Heart left ventricle (tissue), 16 donors: Measurements from ENCODE around the gene RXFP4. TPM values are rescaled to one million over a fixed set of nuclear protein-coding genes. Genes with fewer than 3 reads are reported as not detected.

Experiments
- ATAC-seq, 4 donors: fragments of 200-7000 bp; cut with Tn5 transposase; one replicate each; pipeline ENCODE4 v1.9.1; 2020 to 2022; ENCODE audit warnings: moderate library complexity in 4 of 4, mild to moderate bottlenecking in 3 of 4, moderate number of reproducible peaks in 1 of 4
- DNase-seq, 5 donors: peaks; one replicate each; pipeline ENCODE4 v3.0.0-alpha.2; 2020
- H3K27ac ChIP-seq, 12 donors: fragments of 200-600 bp; sonication (generic) in 4 of 12; one replicate each; pipeline versions ENCODE4 v1.5.0 to v1.8.0; 2016 to 2022; ENCODE audit warnings: mild to moderate bottlenecking in 2 of 12
- H3K27me3 ChIP-seq, 9 donors: fragments of 200-600 bp; sonication (generic) in 2 of 9; one replicate each; pipeline versions ENCODE4 v1.5.1 to v1.8.0; 2016 to 2022; ENCODE audit warnings: mild to moderate bottlenecking in 3 of 9
- H3K36me3 ChIP-seq, 9 donors: fragments of 200-600 bp; sonication (generic) in 2 of 9; one replicate each; pipeline versions ENCODE4 v1.5.0 to v1.8.0; 2018 to 2022; ENCODE audit warnings: mild to moderate bottlenecking in 2 of 9
- H3K4me1 ChIP-seq, 12 donors: fragments of 200-600 bp; sonication (generic) in 4 of 12; one replicate each; pipeline versions ENCODE4 v1.5.0 to v1.8.0; 2016 to 2022; ENCODE audit warnings: mild to moderate bottlenecking in 3 of 12
- H3K4me3 ChIP-seq, 12 donors: fragments of 200-600 bp; sonication (generic) in 4 of 12; one replicate each; pipeline versions ENCODE4 v1.5.0 to v1.8.0; 2017 to 2022; ENCODE audit warnings: mild to moderate bottlenecking in 9 of 12, moderate library complexity in 4 of 12
- H3K9me3 ChIP-seq, 12 donors: fragments of 200-600 bp; sonication (generic) in 4 of 12; one replicate each; pipeline versions ENCODE4 v1.5.0 to v1.8.0; 2016 to 2022; ENCODE audit warnings: mild to moderate bottlenecking in 1 of 12
- POLR2A ChIP-seq, 2 donors: fragments of 450-650 bp; IDR thresholded peaks; one replicate each; pipeline ENCODE4 v1.6.1; 2017; ENCODE audit warnings: antibody characterized with exemption in 2 of 2, mild to moderate bottlenecking in 2 of 2, moderate library complexity in 2 of 2
- WGBS, 4 donors: extraction: QIAGEN DNeasy Blood & Tissue Kit in 2 of 4; methylation state at CpG; one replicate each; pipeline versions ENCODE4 v1.1.5 to v1.1.7; 2013 to 2018; 5-methylcytosine and 5-hydroxymethylcytosine counted together
- intact Hi-C, 10 donors: fragments of 100-400 bp; cut with DNase I; formaldehyde crosslinking; loops; one replicate each; pipeline versions ENCODE4 v1.11.1 to v1.14.2; 2022
- polyA plus RNA-seq, 2 donors: library from polyadenylated mRNA; stranded (reverse); fragments of 200-250 nt; gene quantifications; one replicate each; pipeline ENCODE4 v1.2.3, GENCODE V29; 2013
- total RNA-seq, 9 donors: library from RNA; depleted of rRNA in 2 of 9; stranded (reverse); fragments of >200 nt in 2 of 9; fragmentation: NEBNext Ultra II Directional in 3 of 9; extraction: Animal tissue kit (Norgen Biotek cat#: 25700) in 3 of 9; gene quantifications; one replicate each; pipeline versions ENCODE4 v1.1.0 to v1.2.4, GENCODE V29; 2016 to 2023
- TF ChIP-seq, protein P1 (sequence below), 12 donors: fragments of 200-600 bp; sonication (generic) in 4 of 12; IDR thresholded peaks; one replicate each; pipeline versions ENCODE4 v1.5.0 to v1.8.0; 2018 to 2022; ENCODE audit warnings: antibody characterized with exemption in 12 of 12, mild to moderate bottlenecking in 5 of 12
- donor health status: ischemic (EF 13 %, LVEDD 7.1; RV severe dilation, severe dysfunction).
- donor health status: healthy with polysubstance abuse.
- donor health status: DM: no; HTN: yes; CAD: no.
- donor health status: DM: no; HTN: no; CAD: no.
- donor health status: ischemic (EF 25% LVEDD 6.9; RV normal size, moderate dysfunction).
- donor health status: ischemic (EF 25% LVEDD 5.7; RV mildly dilated, moderate dysfunction).
- donor health status: healthy.
- donor health status: DM: yes; HTN: yes; CAD: no.
- donor health status: ischemic (EF 35%, LVEDD 5.7; RV mildly dilated, moderate dysfunction).
- donor health status: nonischemic (EF 11% LVEDD 7.7; RV severe dilation, severe dysfunction).
- donor health status: DM: yes; HTN: yes; CAD: no.
- donor health status: PGD.
- donor health status: ischemic (EF 29% LVEDD 5.4; RV normal size, mild dysfunction).
- donor health status: nonischemic (EF 23%, LVEDD 6.1; RV moderate dilation, normal function).

The RXFP4 gene
- total and polyA plus RNA-seq, 11 donors: 0.07 TPM; not detected in 10

GRCh38 chr1:155946633-155947219, 5.3 kb downstream of the RXFP4 start:
- intact Hi-C loops: loop anchor here in 1 of 10 donors (10.0 kb wide), 1 partner anchor 108 kb away; the partner anchor contains the start of genes LAMTOR2 and UBQLN4
- peaks cover 0 to 58% (median 13%) of the 10 kb centered on the region in 12 donors for H3K4me1 ChIP-seq
- H3K4me3 ChIP-seq: no peak overlapping the region
- H3K27ac ChIP-seq: peak overlapping the region in 2 of 12 donors; percentile 27 to 64
- H3K36me3 ChIP-seq: peaks cover 2 to 64% (median 59%) of the 10 kb centered on the region in 9 donors
- TF ChIP-seq, protein P1, sequence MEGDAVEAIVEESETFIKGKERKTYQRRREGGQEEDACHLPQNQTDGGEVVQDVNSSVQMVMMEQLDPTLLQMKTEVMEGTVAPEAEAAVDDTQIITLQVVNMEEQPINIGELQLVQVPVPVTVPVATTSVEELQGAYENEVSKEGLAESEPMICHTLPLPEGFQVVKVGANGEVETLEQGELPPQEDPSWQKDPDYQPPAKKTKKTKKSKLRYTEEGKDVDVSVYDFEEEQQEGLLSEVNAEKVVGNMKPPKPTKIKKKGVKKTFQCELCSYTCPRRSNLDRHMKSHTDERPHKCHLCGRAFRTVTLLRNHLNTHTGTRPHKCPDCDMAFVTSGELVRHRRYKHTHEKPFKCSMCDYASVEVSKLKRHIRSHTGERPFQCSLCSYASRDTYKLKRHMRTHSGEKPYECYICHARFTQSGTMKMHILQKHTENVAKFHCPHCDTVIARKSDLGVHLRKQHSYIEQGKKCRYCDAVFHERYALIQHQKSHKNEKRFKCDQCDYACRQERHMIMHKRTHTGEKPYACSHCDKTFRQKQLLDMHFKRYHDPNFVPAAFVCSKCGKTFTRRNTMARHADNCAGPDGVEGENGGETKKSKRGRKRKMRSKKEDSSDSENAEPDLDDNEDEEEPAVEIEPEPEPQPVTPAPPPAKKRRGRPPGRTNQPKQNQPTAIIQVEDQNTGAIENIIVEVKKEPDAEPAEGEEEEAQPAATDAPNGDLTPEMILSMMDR (IDR thresholded peaks at IDR 0.05): no peak
- no peak for TF ChIP-seq POLR2A (IDR thresholded peaks at IDR 0.05)
- DNase-seq: no peak
- no peaks in the 10 kb centered on the region for H3K27me3 ChIP-seq
- WGBS, 4 donors: 78 to 86% (median 82%) methylated on average over 8 of the region's 8 CpGs
- no peaks in the 10 kb centered on the region for H3K9me3 ChIP-seq
- ATAC-seq: no peak

GRCh38 chr1:155947292-155947691, 5.9 kb downstream of the RXFP4 start:
- 67 to 77% (median 72%) methylated on average over 4 of the region's 4 CpGs for WGBS, 4 donors
- Histone ChIP-seq H3K27me3 (no peaks in the 10 kb centered on the region), H3K4me1 (peaks cover 0 to 52% (median 8%) of the 10 kb centered on the region in 12 donors), H3K36me3 (peaks cover 3 to 69% (median 65%) of the 10 kb centered on the region in 9 donors), H3K9me3 (no peaks in the 10 kb centered on the region), H3K4me3 (no peak overlapping the region), H3K27ac (peak overlapping the region in 1 of 12 donors; percentile 64)
- TF ChIP-seq POLR2A (IDR thresholded peaks at IDR 0.05): no peak
- TF ChIP-seq, protein P1 (IDR thresholded peaks at IDR 0.05): no peak
- DNase-seq (no peak), ATAC-seq (no peak)
- intact Hi-C loops: loop anchor here in 1 of 10 donors (10.0 kb wide), 1 partner anchor 108 kb away; the partner anchor contains the start of genes LAMTOR2 and UBQLN4

DNA sequence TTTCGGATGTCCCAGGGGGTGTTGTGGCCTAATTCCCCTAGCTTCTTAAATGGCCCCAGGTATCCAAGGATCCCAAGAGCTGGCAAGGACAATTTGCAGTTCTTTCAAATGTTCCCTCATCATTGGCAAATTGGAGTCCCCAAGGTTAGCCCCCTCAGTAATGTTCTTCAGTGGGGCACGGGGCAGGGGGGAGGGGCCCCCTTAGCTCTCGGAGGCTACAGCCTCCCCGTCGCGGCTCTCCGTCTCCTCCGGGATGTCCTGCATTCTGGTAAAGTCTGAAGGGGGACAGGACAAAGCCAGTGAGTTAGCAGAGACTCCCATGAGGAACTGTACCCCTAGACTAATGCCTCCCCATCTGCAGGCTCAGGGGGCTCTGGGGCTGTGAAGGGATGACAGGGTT, 6.3 kb downstream of the RXFP4 start:
- Histone ChIP-seq H3K9me3 (no peaks in the 10 kb centered on the region), H3K27me3 (no peaks in the 10 kb centered on the region), H3K27ac (peak overlapping the region in 1 of 12 donors; percentile 64), H3K36me3 (peaks cover 7 to 74% (median 69%) of the 10 kb centered on the region in 9 donors), H3K4me3 (no peak overlapping the region), H3K4me1 (peaks cover 0 to 48% (median 3%) of the 10 kb centered on the region in 12 donors)
- TF ChIP-seq POLR2A (IDR thresholded peaks at IDR 0.05): no peak
- TF ChIP-seq, protein P1 (IDR thresholded peaks at IDR 0.05): no peak
- DNase-seq (no peak), ATAC-seq (no peak)
- WGBS, 4 donors: 81 to 88% (median 85%) methylated on average over 8 of the region's 8 CpGs
- intact Hi-C loops: loop anchor here in 1 of 10 donors (10.0 kb wide), 1 partner anchor 107 kb away; the partner anchor contains the start of genes LAMTOR2 and UBQLN4

DNA sequence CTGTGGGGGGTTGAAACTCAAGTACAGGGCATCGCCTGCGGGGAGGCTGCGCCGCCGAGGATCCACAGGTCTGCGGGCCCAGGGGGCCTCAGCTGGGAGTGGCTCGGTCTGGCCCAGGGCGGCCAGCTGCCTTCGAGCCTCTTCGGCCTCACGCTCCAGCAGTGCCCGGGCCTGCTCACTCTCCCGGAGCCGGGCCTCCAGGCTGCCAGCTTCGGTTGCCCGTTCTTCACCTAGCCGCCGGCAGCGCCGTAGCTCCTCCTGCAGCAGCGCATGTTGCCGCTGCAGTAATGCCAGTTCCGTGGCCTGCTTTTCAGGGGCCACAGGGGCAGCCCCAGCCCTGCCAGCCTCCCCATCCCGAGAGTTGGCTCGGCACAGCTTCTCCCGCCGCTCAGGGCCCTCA, 9.4 kb downstream of the RXFP4 start:
- H3K4me1 ChIP-seq: peaks cover 0 to 20% (median 0%) of the 10 kb centered on the region in 12 donors
- intact Hi-C loops: no loop called here
- peaks cover 8 to 100% (median 99%) of the 10 kb centered on the region in 9 donors for H3K36me3 ChIP-seq
- no peak overlapping the region for H3K4me3 ChIP-seq
- ATAC-seq: no peak
- H3K9me3 ChIP-seq: no peaks in the 10 kb centered on the region
- TF ChIP-seq, protein P1 (IDR thresholded peaks at IDR 0.05): no peak
- no peak for TF ChIP-seq POLR2A (IDR thresholded peaks at IDR 0.05)
- H3K27ac ChIP-seq: no peak overlapping the region
- no peaks in the 10 kb centered on the region for H3K27me3 ChIP-seq
- 93 to 97% (median 96%) methylated on average over 18 to 27 of the region's 27 CpGs for WGBS, 4 donors
- no peak for DNase-seq
